Calu3 (cell line): ENCODE data around the gene NRM. TPM values are rescaled to one million over a fixed set of nuclear protein-coding genes. Genes with fewer than 3 reads are reported as not detected.
"Not testable (repeated sequence)": the region's sequence is repeated elsewhere in the genome, so short reads cannot be mapped to it uniquely, and the experiment has no call there.

Experiments used
- BruUV-seq: library from RNA; stranded (reverse); fragments of 400-500 nt; replicated peaks from 2 replicates; lab custom pipeline; 2021; lab: Mats Ljungman, UMichigan
- CTCF ChIA-PET: fragments of 300-600 bp; sonication (Branson Sonifier 250); formaldehyde crosslinking; loops from one replicate; lab custom pipeline; 2022; ENCODE audit warnings: antibody characterized with exemption; lab: Charles Lee
- DNase-seq: peaks from one replicate; pipeline ENCODE4 v3.0.0; 2022
- H3K27ac Mint-ChIP-seq: one replicate; pipeline ENCODE4 v1.8.0; 2022; ENCODE audit warnings: mixed read lengths; ENCODE audit not compliant: unreplicated experiment
- H3K27me3 Mint-ChIP-seq: one replicate; pipeline ENCODE4 v1.8.0; 2022; ENCODE audit warnings: mixed read lengths; ENCODE audit not compliant: unreplicated experiment
- H3K36me3 Mint-ChIP-seq: one replicate; pipeline ENCODE4 v1.8.0; 2022; ENCODE audit warnings: mild to moderate bottlenecking, moderate library complexity, mixed read lengths; ENCODE audit not compliant: insufficient read depth, unreplicated experiment
- H3K4me1 Mint-ChIP-seq: one replicate; pipeline ENCODE4 v1.8.0; 2022; ENCODE audit warnings: mild to moderate bottlenecking, low read depth, mixed read lengths; ENCODE audit not compliant: unreplicated experiment
- H3K4me3 Mint-ChIP-seq: one replicate; pipeline ENCODE4 v1.8.0; 2022; ENCODE audit warnings: mild to moderate bottlenecking, low read depth, moderate library complexity, mixed read lengths; ENCODE audit not compliant: unreplicated experiment
- H3K9me3 Mint-ChIP-seq: one replicate; pipeline ENCODE4 v1.8.0; 2022; ENCODE audit warnings: low read depth, mixed read lengths; ENCODE audit not compliant: unreplicated experiment
- intact Hi-C: fragments of 100-400 bp; cut with micrococcal nuclease; formaldehyde crosslinking; loops from one replicate; pipeline ENCODE4 v1.10.0; 2022; ENCODE audit not compliant: unreplicated experiment
- total RNA-seq: library from RNA; stranded (reverse); gene quantifications from 2 replicates; pipeline ENCODE4 v1.2.3, GENCODE V29; 2022
- TF ChIP-seq, protein P1 (sequence below): fragments of 200-600 bp; IDR thresholded peaks from one replicate; pipeline ENCODE4 v1.8.0; 2022; ENCODE audit warnings: antibody characterized with exemption; ENCODE audit not compliant: unreplicated experiment

Gene NRM
- total RNA-seq, 1 experiment from 2014 or later: 30.2 TPM

DNA sequence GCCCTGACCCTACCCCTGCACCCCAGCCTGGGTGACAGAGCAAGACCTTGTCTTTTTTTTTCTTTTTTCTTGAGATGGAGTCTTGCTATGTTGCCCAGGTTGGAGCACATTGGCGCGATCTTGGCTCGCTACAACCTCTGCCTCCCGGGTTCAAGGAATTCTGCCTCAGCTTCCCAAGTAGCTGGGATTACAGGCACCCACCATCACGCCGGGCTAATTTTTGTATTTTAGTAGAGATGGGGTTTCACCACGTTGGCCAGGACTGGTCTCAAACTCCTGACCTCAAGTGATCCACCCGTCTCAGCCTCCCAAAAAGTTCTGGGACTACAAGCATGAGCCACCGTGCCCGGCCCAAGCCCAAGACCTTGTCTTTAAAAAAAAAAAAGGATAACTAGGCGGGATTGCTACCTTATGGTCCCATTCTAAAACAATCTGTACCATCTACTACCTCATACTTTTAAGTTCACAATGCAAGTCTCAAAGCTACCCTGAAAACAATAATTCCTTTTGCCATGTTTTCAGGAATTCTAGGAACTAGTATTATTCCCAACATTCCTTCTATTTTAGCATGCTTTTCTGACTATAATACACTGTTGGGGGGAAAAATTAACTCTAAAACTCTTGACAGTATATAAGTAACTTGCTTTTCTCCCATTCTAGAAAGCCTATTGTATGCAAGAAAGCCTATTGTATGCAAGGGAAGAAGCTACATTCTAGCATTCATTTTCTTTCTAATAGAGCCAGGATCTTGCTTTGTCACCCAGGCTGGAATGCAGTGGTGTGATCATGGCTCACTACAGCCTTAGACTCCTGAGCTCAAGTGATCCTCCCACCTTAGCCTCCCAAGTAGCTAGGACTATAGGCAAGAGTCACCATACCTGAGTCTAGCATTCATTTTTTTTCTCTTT lies 36.0 kb upstream of the NRM start:
- H3K4me3 Mint-ChIP-seq: no peak overlapping the region
- BruUV-seq: no TSS peak
- CTCF ChIA-PET: interaction anchor here (1.4 to 1.8 kb wide), 2 partner anchors 48 to 94 kb away, joined by 4 to 9 read pairs; no protein-coding TSS in a partner anchor
- H3K27ac Mint-ChIP-seq: no peak overlapping the region
- no peaks in the 10 kb centered on the region for H3K9me3 Mint-ChIP-seq
- peaks cover 54% of the 10 kb centered on the region for H3K4me1 Mint-ChIP-seq
- TF ChIP-seq, protein P1, sequence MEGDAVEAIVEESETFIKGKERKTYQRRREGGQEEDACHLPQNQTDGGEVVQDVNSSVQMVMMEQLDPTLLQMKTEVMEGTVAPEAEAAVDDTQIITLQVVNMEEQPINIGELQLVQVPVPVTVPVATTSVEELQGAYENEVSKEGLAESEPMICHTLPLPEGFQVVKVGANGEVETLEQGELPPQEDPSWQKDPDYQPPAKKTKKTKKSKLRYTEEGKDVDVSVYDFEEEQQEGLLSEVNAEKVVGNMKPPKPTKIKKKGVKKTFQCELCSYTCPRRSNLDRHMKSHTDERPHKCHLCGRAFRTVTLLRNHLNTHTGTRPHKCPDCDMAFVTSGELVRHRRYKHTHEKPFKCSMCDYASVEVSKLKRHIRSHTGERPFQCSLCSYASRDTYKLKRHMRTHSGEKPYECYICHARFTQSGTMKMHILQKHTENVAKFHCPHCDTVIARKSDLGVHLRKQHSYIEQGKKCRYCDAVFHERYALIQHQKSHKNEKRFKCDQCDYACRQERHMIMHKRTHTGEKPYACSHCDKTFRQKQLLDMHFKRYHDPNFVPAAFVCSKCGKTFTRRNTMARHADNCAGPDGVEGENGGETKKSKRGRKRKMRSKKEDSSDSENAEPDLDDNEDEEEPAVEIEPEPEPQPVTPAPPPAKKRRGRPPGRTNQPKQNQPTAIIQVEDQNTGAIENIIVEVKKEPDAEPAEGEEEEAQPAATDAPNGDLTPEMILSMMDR: no peak
- intact Hi-C loops: loop anchor here (10.0 kb wide), 2 partner anchors 182 to 242 kb away; partner anchors contain the start of gene HLA-E
- no peaks in the 10 kb centered on the region for H3K27me3 Mint-ChIP-seq
- peaks cover 96% of the 10 kb centered on the region for H3K36me3 Mint-ChIP-seq
- no peak for DNase-seq

DNA sequence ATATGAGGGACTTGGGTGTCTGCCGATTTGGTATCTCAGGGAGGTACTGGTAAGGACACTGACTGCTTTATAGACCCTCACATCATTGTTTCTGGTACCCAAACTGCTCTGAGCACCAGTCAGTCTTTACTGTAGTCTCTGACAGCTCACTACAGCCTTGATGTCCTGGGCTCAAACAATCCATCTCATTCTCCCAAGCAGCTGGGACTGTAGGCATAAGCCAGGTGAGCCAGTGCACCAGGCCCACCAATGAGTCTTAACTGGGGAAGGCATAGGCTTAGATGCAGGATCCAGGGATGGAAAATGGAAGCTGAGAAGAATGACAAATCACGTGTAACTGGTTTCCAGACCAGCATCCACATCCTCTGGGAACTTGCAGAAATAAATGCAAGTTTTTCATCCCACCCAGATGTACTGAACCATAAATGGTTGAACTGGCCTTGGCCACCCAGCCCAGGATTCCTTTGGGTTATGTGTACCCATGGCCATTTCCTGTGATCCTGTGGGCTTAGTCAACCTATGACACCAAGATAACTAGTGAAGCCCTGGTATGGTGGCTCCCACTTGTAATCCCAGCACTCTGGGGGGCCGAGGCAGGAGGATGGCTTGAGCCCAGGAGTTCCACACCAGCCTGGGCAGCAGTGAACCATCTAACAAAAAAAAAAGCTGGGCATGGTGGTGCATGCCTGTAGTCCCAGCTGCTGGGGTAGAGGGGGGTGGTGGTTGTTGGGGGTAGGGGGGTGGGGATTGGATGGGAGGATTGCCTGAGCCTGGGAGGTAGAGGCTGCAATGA lies 35.1 kb upstream of the NRM start:
- DNase-seq: no peak
- CTCF ChIA-PET: interaction anchor here (0.8 to 1.4 kb wide), 2 partner anchors 47 kb away, joined by 4 read pairs; no protein-coding TSS in a partner anchor
- TF ChIP-seq, protein P1: no peak
- no TSS peak for BruUV-seq
- intact Hi-C loops: loop anchor here (10.0 kb wide), 2 partner anchors 181 to 241 kb away; partner anchors contain the start of gene HLA-E
- peaks cover 50% of the 10 kb centered on the region for H3K4me1 Mint-ChIP-seq
- peak overlapping the region; percentile 86 for H3K27ac Mint-ChIP-seq
- H3K4me3 Mint-ChIP-seq: no peak overlapping the region
- peaks cover 96% of the 10 kb centered on the region for H3K36me3 Mint-ChIP-seq
- no peaks in the 10 kb centered on the region for H3K9me3 Mint-ChIP-seq
- no peaks in the 10 kb centered on the region for H3K27me3 Mint-ChIP-seq

DNA sequence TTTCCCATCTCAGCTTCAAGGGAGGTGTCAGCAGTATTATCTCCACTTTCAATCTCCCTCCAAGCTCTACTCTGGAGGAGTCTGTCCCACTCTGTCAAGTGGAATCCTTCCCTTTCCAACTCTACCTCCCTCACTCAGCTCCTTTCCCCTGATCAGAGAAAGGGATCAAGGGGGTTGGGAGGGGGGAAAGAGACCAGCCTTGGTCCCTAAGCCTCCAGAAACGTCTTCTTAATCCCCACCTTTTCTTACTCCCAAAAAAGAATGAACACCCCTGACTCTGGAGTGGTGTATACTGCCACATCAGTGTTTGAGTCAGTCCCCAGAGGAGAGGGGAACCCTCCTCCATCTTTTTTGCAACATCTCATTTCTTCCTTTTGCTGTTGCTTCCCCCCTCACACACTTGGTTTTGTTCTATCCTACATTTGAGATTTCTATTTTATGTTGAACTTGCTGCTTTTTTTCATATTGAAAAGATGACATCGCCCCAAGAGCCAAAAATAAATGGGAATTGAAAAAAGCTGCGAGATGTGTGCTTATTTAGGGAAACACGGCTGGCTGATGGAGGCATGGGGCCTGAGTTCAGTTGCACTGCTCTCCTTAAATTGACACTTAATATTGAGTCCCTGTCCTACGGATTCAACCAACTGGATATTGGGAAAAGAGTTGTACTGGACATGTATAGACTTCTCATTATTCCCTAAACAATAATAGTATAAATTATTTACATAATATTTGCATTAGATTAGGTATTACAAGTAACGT lies 34.3 kb upstream of the NRM start:
- no peaks in the 10 kb centered on the region for H3K9me3 Mint-ChIP-seq
- DNase-seq: no peak
- TF ChIP-seq, protein P1: no peak
- no peaks in the 10 kb centered on the region for H3K27me3 Mint-ChIP-seq
- intact Hi-C loops: loop anchor here (5.0 to 10.0 kb wide), 3 partner anchors 108 to 240 kb away; partner anchors contain the start of genes HLA-E, MRPS18B and PPP1R10
- H3K36me3 Mint-ChIP-seq: peaks cover 96% of the 10 kb centered on the region
- no TSS peak for BruUV-seq
- H3K4me1 Mint-ChIP-seq: peaks cover 43% of the 10 kb centered on the region
- CTCF ChIA-PET: interaction anchor here (0.6 to 5.0 kb wide), 3 partner anchors 44 to 46 kb away, joined by 4 to 72 read pairs (median 4); no protein-coding TSS in a partner anchor
- peak overlapping the region; percentile 86 for H3K27ac Mint-ChIP-seq
- peak overlapping the region; percentile 3 for H3K4me3 Mint-ChIP-seq

DNA sequence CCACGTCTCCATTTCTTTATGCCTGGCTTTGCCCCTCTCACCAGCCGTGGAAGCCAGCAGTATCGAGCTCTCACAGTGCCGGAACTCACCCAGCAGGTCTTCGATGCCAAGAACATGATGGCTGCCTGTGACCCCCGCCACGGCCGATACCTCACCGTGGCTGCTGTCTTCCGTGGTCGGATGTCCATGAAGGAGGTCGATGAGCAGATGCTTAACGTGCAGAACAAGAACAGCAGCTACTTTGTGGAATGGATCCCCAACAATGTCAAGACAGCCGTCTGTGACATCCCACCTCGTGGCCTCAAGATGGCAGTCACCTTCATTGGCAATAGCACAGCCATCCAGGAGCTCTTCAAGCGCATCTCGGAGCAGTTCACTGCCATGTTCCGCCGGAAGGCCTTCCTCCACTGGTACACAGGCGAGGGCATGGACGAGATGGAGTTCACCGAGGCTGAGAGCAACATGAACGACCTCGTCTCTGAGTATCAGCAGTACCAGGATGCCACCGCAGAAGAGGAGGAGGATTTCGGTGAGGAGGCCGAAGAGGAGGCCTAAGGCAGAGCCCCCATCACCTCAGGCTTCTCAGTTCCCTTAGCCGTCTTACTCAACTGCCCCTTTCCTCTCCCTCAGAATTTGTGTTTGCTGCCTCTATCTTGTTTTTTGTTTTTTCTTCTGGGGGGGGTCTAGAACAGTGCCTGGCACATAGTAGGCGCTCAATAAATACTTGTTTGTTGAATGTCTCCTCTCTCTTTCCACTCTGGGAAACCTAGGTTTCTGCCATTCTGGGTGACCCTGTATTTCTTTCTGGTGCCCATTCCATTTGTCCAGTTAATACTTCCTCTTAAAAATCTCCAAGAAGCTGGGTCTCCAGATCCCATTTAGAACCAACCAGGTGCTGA lies 33.3 kb upstream of the NRM start:
- Mint-ChIP-seq H3K27ac (peak overlapping the region; percentile 86), H3K4me3 (peak overlapping the region; percentile 92), H3K36me3 (peaks cover 100% of the 10 kb centered on the region), H3K4me1 (peaks cover 43% of the 10 kb centered on the region)
- H3K27me3 Mint-ChIP-seq, H3K9me3 Mint-ChIP-seq, DNase-seq: not testable (repeated sequence)
- intact Hi-C loops: loop anchor here (5.0 to 10.0 kb wide), 3 partner anchors 107 to 239 kb away; partner anchors contain the start of genes HLA-E, MRPS18B and PPP1R10
- BruUV-seq: TSS peak; percentile 38
- CTCF ChIA-PET: interaction anchor here (0.6 to 5.0 kb wide), 2 partner anchors 43 to 45 kb away, joined by 4 to 72 read pairs; no protein-coding TSS in a partner anchor

DNA sequence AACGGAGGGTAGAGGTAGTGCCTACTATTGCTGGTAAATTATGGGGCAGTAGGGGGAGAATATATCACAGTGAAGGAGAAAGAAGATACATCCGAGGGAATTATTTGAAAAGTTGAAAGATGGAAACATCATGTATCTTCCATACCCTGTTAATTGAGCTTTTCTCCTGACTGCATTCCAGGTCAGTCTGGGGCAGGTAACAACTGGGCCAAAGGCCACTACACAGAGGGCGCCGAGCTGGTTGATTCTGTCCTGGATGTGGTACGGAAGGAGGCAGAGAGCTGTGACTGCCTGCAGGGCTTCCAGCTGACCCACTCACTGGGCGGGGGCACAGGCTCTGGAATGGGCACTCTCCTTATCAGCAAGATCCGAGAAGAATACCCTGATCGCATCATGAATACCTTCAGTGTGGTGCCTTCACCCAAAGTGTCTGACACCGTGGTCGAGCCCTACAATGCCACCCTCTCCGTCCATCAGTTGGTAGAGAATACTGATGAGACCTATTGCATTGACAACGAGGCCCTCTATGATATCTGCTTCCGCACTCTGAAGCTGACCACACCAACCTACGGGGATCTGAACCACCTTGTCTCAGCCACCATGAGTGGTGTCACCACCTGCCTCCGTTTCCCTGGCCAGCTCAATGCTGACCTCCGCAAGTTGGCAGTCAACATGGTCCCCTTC lies 32.5 kb upstream of the NRM start:
- Mint-ChIP-seq H3K4me1 (peaks cover 43% of the 10 kb centered on the region), H3K36me3 (peaks cover 93% of the 10 kb centered on the region), H3K27ac (peak overlapping the region; percentile 86), H3K4me3 (peak overlapping the region; percentile 92)
- not testable (repeated sequence) for H3K27me3 Mint-ChIP-seq, BruUV-seq, H3K9me3 Mint-ChIP-seq, DNase-seq
- intact Hi-C loops: loop anchor here (5.0 to 10.0 kb wide), 3 partner anchors 106 to 238 kb away; partner anchors contain the start of genes HLA-E, MRPS18B and PPP1R10
- CTCF ChIA-PET: interaction anchor here (1.8 to 5.0 kb wide), 2 partner anchors 41 to 44 kb away, joined by 7 to 72 read pairs; no protein-coding TSS in a partner anchor
